KMS-11 (cell line): ENCODE measurements around the gene DNMT1.
A peak's percentile ranks its signal among the peaks of the same experiment; 100 is the strongest.

Source experiments
- H2AFZ ChIP-seq: fragments of 200-600 bp; sonication (generic); 2 replicates; pipeline ENCODE4 v1.6.1; 2016; ENCODE audit warnings: antibody characterized with exemption, mixed run types, low read depth
- H3K27ac ChIP-seq: fragments of 200-600 bp; sonication (generic); 2 replicates; pipeline ENCODE4 v1.6.1; 2016; ENCODE audit warnings: mild to moderate bottlenecking, mixed run types
- H3K27me3 ChIP-seq: fragments of 200-600 bp; sonication (generic); 2 replicates; pipeline ENCODE4 v1.6.1; 2017; ENCODE audit warnings: mild to moderate bottlenecking, low read depth, mixed run types, moderate library complexity; ENCODE audit not compliant: insufficient read depth
- H3K36me3 ChIP-seq: fragments of 200-600 bp; sonication (generic); 2 replicates; pipeline ENCODE4 v1.6.1; 2017; ENCODE audit warnings: mild to moderate bottlenecking, mixed run types; ENCODE audit not compliant: insufficient read depth
- H3K4me1 ChIP-seq: fragments of 200-600 bp; sonication (generic); 2 replicates; pipeline ENCODE4 v1.6.1; 2016; ENCODE audit warnings: mild to moderate bottlenecking, low read depth, mixed run types; ENCODE audit not compliant: poor library complexity, severe bottlenecking
- H3K4me2 ChIP-seq: fragments of 200-600 bp; sonication (generic); 2 replicates; pipeline ENCODE4 v1.7.0; 2016; ENCODE audit warnings: mild to moderate bottlenecking, mixed run types
- H3K4me3 ChIP-seq: fragments of 200-600 bp; sonication (generic); IDR thresholded peaks from 2 replicates; pipeline ENCODE4 v1.6.1; 2017; ENCODE audit warnings: low read depth, low read length, mixed read lengths; ENCODE audit not compliant: insufficient read depth
- H3K79me2 ChIP-seq: fragments of 200-600 bp; sonication (generic); 2 replicates; pipeline ENCODE4 v1.6.1; 2016; ENCODE audit warnings: low read depth, mixed run types; ENCODE audit not compliant: insufficient read depth
- H3K9ac ChIP-seq: fragments of 200-600 bp; sonication (generic); 2 replicates; pipeline ENCODE4 v1.6.1; 2016; ENCODE audit warnings: mild to moderate bottlenecking, mixed run types
- H4K20me1 ChIP-seq: fragments of 200-600 bp; sonication (generic); 2 replicates; pipeline ENCODE4 v1.6.1; 2016; ENCODE audit warnings: mild to moderate bottlenecking, mixed run types; ENCODE audit not compliant: insufficient read depth
- CTCF ChIP-seq: fragments of 200-600 bp; sonication (generic); conservative IDR thresholded peaks from 2 replicates; pipeline ENCODE4 v1.6.1; 2017; ENCODE audit warnings: low read depth, mild to moderate bottlenecking, antibody characterized with exemption, low read length, moderate library complexity, mixed read lengths

DNMT1 gene

GRCh38 chr19:10223488-10224213 is 28.9 kb upstream of the DNMT1 start:
- peaks cover 81% of the 10 kb centered on the region for H3K4me1 ChIP-seq
- no peak overlapping the region for H2AFZ ChIP-seq
- H3K4me3 ChIP-seq, result no peak overlapping the region
- peaks cover 36% of the 10 kb centered on the region; the same call in 1 of the 2 replicates for H3K79me2 ChIP-seq
- no peaks in the 10 kb centered on the region for H3K36me3 ChIP-seq
- no peak overlapping the region for H3K9ac ChIP-seq
- H3K4me2 ChIP-seq, result peak overlapping the region; percentile 98; the same call in 1 of the 2 replicates
- peak overlapping the region; percentile 97 for H3K27ac ChIP-seq
- TF ChIP-seq CTCF, result no peak
- no peaks in the 10 kb centered on the region for H3K27me3 ChIP-seq
- H4K20me1 ChIP-seq, result no peaks in the 10 kb centered on the region

GRCh38 chr19:10222201-10222890 is 27.6 kb upstream of the DNMT1 start:
- Histone ChIP-seq H3K79me2 (peaks cover 30% of the 10 kb centered on the region; the same call in 1 of the 2 replicates), H3K4me1 (peaks cover 86% of the 10 kb centered on the region), H3K9ac (peak overlapping the region; percentile 68), H4K20me1 (no peaks in the 10 kb centered on the region), H3K4me2 (peak overlapping the region; percentile 98), H3K27me3 (no peaks in the 10 kb centered on the region), H3K27ac (peak overlapping the region; percentile 97), H2AFZ (peak overlapping the region; percentile 62), H3K4me3 (no peak overlapping the region), H3K36me3 (no peaks in the 10 kb centered on the region)
- TF ChIP-seq CTCF, result no peak

- Histone ChIP-seq H3K36me3 (no peaks in the 10 kb centered on the region), H3K27me3 (no peaks in the 10 kb centered on the region), H4K20me1 (no peaks in the 10 kb centered on the region), H3K27ac (peak overlapping the region; percentile 97), H3K4me1 (peaks cover 85% of the 10 kb centered on the region), H3K4me2 (peak overlapping the region; percentile 98), H2AFZ (no peak overlapping the region), H3K9ac (peak overlapping the region; percentile 68; the same call in 1 of the 2 replicates), H3K79me2 (peaks cover 24% of the 10 kb centered on the region; the same call in 1 of the 2 replicates), H3K4me3 (no peak overlapping the region)
- TF ChIP-seq CTCF, result no peak
Observed at GRCh38 chr19:10220695-10221094, 25.9 kb upstream of the DNMT1 start.

GRCh38 chr19:10219678-10220077 is 24.9 kb upstream of the DNMT1 start:
- Histone ChIP-seq H4K20me1 (no peaks in the 10 kb centered on the region), H3K4me3 (no peak overlapping the region), H3K79me2 (peaks cover 14% of the 10 kb centered on the region; the same call in 1 of the 2 replicates), H3K4me2 (peak overlapping the region; percentile 98; the same call in 1 of the 2 replicates), H3K27ac (peak overlapping the region; percentile 97), H3K4me1 (peaks cover 75% of the 10 kb centered on the region), H3K9ac (peak overlapping the region; percentile 68; the same call in 1 of the 2 replicates), H2AFZ (no peak overlapping the region), H3K27me3 (no peaks in the 10 kb centered on the region), H3K36me3 (no peaks in the 10 kb centered on the region)
- peak; percentile 74 for TF ChIP-seq CTCF
